ENCODE measurements around the gene NT5M. TPM values are rescaled to one million over a fixed set of nuclear protein-coding genes. Genes with fewer than 3 reads are reported as not detected.
"Not testable (repeated sequence)": the region's sequence is repeated elsewhere in the genome, so short reads cannot be mapped to it uniquely, and the experiment has no call there.

NT5M gene
- 2.9 TPM for polyA plus RNA-seq (2013, experiment 1 of 2; ENCODE audit: insufficient read length)
- 1.8 TPM for polyA plus RNA-seq (2013, experiment 2 of 2; ENCODE audit: insufficient read length)

DNA sequence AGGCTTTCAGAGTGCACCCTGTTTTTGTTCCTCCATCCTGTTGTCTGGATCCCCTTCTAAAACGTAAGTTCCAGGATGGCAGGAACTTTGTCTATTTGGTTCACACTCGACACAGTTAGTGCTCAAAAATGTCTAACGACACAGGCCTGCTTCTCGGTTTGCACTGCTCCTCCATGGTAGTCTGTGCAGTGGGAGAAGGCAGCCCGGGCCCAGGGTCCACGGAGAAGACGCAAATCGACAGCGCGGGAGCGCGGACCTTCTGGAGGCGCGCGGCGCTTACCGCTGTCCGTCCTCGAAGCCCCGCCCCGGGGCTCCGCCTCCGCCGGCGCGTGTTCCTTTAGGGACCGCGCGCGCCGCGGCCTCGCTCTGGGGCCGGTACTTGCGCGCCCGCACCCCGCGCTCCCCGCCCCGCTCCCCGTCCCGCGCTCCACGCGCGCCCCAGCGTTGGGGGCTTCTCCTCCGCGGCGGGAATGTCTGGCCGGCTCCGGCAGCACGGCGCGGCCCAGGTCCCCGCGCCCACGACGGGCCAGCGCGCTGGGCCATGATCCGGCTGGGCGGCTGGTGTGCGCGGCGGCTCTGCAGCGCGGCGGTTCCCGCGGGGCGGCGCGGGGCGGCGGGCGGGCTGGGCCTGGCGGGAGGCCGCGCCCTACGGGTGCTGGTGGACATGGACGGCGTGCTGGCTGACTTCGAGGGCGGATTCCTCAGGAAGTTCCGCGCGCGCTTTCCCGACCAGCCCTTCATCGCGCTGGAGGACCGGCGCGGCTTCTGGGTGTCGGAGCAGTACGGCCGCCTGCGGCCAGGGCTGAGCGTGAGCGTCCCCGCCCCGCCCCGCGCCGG is at the start of gene NT5M:
TSS of gene NT5M (plus strand) at position 364 of the 837 bp plus-strand sequence. CDS start at position 542, 178 bp downstream.
- peak; percentile 73 for DNase-seq

DNA sequence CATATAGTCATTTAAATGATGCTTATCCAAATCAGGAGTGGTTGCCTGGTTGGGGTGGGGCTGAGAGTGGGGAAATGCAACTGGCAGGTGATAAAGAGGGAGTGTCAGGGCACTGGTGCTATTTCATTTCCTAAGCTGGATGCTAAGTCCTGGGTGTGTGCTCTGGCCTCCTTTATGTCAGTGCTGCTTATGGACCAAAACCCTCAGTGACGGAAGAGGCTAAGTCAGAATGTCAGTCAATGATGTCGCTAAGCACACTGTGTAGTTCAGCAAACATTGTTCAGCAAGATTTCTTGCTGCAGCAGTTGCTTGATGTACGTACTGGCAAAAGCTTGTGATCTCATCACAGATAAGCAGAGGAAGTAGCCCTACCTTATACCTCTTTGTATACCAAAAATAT is 49.8 kb upstream of the NT5M start:
- no peak for DNase-seq

DNA sequence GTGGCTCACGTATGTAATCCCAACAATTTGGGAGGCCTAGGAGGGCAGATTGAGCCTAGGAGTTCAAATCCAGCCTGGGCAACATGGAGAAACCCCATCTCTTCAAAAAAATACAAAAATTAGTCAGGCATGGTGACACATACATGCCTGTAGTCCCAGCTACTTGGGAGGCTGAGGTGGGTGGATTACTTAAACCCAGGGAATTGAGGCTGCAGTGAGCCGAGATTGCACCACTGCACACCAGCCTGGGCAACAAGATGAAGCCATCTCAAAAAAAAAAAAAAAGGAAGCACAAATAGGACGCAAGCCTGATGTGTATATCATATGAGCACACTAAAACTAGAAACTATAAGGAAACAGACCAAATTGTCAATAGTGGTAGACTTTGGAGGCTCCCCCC is 49.1 kb upstream of the NT5M start:
- no peak for DNase-seq

DNA sequence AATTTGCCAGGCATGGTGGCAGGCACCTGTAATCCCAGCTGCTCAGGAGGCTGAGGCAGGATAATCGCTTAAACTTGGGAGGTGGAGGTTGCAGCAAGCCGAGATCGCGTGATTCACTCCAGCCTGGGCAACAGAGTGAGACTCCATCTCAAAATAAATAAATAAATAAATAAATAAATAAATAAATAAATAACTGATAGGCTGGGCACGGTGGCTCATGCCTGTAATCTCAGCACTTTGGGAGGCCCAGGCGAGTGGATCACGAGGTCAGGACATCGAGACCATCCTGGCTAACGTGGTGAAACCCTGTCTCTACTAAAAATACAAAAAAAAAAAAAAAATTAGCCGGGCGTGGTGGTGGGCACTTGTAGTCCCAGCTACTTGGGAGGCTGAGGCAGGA is 47.5 kb upstream of the NT5M start:
- DNase-seq = not testable (repeated sequence)

DNA sequence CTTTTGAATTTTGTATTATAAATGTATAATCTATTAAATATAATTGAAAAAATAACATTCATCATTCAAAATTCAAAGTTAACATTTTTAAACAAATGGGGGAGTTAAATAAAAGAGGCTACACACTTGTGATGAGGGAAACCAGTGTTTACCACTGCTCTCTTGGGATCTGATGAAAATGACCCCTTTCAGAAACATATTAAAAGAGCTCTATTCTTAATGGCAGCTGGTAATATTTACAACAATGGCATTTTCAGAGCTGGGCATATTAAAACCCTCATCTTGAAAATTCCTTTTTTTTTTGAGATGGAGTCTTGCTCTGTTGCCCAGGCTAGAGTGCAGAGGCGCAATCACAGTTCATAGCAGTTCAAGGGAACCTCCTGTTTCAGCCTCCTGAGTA is 46.9 kb upstream of the NT5M start:
- DNase-seq = no peak

DNA sequence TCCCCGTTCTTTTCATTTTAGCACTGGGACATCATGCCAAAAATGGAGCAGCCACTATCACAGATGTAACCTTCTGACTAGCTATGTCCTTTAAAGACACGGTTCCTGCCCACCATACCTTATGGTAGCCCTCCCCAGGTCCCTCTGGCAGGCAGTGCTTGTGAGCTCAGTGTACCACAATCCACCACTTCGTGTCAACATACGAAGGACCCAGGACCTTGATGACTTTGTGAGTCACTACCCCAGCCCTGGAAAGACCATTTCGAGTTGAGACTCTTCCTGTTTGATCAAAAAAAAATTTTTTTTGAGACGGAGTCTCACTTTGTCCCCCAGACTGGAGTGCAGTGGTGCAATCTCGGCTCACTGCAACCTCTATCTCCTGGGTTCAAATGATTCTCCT is 45.2 kb upstream of the NT5M start:
- no peak for DNase-seq

DNA sequence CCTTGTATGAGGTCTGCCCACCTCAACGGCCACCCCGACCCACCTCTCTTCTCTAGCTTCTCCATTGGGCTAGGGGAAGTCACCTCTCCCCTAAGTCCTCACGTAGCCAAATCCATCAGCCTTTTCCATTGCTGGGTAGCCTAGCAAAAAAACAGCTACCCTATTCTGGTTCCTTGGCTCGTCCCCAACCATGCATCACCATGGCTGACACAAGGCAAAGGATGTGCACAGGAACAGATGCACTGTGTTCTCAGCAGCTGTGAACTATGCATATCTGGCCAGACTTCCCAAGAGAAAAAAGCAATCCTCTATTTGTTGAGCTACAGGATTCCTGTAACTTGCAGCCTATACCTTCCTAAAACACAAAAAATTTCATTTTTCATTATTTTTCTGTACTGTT is 44.2 kb upstream of the NT5M start:
- no peak for DNase-seq

DNA sequence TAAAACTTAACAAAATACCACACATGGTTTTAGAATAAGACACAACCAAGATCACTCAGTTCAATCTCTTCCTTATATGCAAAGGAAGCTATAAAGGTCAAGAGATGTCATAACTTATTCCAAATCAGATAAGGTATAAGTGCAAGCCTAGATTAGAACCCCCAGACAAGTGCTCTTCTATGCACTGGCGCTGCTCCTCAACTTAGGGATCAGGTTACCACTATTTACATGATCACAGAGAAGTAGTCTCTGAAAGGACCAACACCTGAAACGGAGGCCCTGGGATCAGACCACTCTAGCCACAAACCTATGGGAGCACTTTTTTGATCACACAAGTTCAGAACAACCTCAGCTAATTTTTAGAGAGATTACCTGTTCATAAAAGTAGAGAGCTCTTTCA is 38.7 kb upstream of the NT5M start:
- no peak for DNase-seq

DNA sequence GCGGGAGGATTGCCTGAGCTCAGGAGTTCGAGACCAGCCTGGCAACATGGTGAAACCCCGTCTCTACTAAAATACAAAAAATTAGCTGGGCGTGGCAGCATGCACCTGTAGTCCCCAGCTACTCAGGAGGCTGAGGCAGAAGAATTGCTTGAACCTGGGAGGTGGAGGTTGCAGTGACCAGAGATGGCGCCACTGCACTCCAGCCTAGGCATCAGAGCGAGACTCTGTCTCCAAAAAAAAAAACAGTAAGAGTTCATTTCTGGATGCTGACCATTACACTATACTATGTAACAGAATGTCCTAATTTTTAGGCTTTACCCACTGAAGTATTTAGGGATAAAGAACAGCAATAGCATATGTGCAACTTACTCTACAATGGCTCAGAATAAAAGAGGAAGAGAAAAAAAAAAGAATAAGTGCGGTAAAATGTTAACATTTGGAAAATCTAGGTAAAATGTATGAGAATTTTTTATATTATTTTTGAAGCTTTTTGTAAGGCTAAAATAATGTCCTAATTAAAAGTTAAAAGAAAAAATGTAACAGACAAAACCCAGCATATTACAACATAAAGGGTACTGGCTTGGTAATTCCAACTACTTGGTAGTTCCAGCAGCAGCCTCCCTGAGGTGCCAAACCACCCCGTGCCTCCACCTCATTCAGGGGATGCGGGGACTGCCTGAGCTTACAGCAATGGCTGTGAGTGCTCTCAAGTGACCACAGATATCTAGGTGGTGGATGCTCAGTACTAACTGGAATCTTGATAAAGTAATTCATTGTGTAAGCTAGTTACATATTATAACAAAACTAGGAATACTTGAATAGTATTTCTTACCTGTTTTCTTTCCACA is 33.0 kb upstream of the NT5M start:
- peak; percentile 6 for DNase-seq

DNA sequence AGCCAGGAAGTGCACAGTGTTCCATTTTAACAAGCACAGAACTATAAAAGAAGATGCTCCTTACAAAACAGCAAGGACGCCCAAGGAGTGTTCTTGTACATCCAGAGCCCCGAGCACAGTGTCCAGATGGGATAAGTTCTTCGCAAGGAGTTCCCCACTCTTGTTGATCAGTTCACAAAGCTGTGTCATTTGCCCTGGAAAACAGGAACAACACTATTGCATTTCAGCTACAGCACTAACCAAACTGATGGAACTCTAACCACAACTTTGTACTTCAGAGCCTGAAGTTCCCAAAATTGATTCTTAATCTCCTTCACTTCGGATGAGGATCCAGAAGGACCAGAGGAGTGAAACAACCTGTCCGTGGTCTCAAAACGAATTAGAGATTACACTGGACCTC is 27.2 kb upstream of the NT5M start:
- no peak for DNase-seq

DNA sequence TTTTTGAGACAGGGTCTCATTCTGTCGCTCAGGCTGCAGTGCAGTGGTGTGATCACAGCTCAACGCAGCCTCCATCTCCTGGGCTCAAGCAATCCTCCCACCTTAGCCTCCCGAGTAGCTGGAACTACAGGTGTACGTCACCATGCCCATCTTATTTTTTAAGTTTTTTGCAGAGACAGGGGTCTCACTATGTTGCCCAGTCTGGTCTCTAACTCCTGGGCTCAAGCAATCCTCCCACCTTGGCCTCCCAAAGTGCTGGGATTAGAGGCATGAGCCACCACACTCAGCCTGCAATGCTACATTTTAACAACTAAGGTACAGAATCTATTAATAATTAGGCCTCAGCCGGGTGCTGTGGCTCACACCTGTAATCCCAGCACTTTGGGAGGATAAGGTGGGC is 25.7 kb upstream of the NT5M start:
- DNase-seq = not testable (repeated sequence)

DNA sequence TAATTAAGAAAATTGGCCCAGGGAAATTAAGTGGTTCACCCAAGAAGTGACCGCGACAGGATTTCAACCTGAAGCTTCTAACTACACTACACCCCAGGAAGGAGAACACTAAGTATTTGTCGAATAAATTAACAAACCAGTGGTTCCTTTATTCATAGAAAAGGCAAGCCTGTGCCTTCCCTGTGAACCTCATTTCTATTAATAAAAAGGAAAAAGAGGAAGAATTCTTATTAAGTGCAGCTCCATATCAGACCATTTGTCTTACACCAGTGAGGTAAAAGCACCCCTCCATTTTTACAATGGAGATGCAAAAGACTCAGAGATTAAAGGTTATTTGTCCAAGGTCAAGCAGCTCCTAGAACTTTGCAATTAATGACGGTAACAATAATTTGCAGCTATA is 23.9 kb upstream of the NT5M start:
- no peak for DNase-seq

DNA sequence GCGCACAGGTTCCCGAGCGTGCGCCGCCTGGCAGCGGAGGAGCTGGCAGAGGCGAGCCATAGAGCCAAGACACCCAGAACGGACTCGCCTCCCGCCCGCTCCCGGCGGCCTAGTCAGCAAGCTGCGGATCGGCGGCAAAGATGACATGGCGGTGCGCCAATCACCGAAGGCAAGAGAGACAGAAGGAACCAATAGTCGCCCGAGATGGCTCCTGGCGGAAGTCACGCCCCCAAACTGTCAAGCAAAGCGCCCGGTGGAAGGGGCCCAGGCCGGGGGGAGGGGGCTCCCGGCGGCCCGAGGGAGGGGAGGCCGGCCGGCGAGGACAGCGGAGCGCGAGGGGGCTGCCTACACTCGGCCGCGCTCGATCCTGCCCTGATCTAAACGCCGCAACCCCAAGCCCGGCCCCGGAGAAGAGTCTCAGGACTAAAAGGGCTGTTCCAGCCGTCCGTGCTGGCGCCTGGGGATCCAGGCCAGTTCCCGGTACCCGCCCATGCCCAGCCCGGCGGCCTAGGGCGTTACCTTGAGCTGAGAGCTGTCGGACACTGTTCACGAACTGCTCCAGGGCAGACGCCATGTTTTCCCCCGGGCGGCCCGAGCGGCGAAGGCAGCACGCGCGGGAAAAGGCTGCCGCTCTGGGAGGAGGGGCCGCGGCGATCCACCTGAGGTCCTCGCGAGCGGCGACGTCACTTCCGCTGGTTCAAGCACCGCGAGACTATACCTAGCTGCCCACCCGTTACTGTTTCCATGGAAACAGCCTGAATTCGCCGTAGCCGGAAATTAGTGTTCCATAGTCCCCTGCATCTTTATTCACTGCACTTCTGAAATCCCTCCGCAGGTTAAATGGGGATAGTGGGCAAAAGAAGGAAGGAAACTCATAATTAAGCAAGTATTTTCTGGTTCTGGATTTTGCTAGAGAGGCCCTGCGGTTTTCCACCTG is 22.3 kb upstream of the NT5M start, which contains the start of gene COPS3:
TSS of gene COPS3 (minus strand) at position 634 of the 937 bp plus-strand sequence. CDS start at position 574, 60 bp downstream.
- peak; percentile 98 for DNase-seq

DNA sequence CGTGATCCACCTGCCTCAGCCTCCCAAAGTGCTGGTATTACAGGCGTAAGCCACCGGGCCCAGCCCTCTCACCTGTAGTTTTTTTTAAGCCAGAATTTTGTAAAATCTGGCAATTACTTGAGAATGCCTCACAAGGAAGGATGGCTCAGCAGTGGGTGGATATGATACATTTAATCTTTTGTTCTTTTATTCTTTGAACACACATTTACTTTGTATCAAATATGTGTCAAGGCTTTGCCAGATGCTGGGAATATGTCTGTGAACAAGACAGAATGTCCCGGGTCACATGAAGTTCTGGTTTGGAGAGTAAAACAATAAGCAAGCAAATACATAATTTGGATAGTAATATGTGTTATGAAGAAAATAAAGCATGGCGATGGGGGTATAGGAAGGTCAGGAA is 17.2 kb upstream of the NT5M start:
- no peak for DNase-seq

DNA sequence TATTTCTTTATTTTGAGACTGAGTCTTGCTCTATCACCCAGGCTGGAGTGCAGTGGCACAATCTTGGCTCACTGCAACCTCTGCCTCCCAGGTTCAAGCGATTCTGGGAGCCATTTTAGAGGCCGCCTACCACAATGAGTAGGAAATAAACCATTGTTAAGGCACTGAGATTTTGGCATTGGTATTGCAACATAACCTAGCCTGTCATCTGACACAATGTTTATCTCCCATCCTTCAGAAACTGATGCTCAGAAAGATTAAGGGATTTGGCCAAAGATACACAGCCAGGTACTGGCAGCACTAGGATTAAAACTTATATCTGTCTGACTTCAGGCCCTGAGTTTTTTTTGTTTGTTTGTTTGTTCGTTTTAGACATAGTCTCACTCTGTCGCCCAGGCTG is 14.1 kb upstream of the NT5M start:
- no peak for DNase-seq

DNA sequence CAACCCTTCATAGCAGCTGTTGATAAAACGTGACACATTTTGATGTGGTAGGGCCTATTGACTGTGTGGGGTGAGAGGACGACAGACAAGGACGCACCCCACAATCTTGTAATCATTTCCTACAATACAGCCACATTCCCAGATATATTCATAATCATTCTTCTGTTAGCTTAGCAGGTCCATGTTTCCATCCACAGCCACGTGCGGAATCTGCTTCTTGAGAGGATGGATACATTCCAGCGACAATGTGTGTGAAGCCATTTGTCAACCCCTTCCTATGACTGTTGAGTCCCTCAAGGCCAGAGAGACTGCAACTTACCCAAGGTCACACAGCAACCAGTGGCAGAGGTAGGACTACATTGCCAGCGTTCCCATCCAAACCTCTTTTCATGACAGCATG is 13.5 kb upstream of the NT5M start:
- no peak for DNase-seq

DNA sequence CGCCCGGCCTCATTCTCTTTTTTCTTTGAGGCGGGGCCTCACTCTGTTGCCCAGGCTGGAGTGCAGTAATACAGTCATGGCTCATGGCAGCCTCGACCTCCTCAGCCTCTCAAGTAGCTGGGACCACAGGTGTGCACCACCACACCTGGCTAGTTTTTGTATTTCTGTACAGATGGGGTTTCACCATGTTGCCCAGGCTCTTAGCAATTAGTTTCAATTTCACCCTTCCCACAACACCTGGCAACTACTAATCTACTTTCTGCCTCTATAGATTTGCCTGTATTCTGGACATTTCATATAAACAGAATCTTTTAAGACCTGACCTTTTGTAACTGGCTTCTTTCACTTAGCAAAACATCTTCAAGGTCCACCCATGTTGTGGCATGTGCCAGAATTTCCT is 8.0 kb upstream of the NT5M start:
- DNase-seq = no peak

DNA sequence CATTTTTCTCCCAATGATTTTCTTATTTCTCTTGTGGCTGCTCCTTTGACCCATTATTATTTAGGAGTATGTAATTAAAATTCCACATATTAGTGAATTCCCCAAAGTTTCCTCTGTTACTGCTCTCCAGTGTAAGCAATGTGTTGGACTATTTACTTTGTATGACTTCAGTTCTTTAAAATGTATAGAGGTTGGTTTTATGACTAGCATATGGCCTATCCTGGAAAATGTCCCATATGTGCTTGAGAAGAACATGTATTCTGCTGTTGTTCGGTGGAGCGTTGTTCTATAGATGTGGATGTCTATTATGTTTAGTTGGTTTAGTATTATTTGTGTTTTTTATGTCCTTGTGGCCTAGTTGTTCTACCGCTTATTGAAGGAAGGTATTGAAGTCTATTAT is 6.0 kb upstream of the NT5M start:
- DNase-seq = peak; percentile 82

DNA sequence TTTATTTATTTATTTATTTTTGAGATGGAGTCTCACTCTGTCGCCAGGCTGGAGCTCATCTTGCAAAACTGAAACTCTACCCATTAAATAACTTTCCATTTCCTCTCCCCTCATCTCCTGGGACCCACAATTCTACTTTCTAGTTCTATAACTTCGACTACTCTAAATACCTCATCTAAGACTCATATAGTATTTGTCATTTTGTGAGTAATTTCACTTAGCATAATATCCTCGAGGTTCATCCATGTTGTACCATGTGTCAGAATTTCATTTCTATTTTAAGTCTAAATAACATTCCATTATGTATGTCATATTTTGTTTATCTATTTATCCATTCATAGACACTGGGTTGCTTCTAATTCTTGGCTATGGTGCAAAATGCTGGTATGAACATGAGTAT is 5.1 kb upstream of the NT5M start:
- peak; percentile 91 for DNase-seq

DNA sequence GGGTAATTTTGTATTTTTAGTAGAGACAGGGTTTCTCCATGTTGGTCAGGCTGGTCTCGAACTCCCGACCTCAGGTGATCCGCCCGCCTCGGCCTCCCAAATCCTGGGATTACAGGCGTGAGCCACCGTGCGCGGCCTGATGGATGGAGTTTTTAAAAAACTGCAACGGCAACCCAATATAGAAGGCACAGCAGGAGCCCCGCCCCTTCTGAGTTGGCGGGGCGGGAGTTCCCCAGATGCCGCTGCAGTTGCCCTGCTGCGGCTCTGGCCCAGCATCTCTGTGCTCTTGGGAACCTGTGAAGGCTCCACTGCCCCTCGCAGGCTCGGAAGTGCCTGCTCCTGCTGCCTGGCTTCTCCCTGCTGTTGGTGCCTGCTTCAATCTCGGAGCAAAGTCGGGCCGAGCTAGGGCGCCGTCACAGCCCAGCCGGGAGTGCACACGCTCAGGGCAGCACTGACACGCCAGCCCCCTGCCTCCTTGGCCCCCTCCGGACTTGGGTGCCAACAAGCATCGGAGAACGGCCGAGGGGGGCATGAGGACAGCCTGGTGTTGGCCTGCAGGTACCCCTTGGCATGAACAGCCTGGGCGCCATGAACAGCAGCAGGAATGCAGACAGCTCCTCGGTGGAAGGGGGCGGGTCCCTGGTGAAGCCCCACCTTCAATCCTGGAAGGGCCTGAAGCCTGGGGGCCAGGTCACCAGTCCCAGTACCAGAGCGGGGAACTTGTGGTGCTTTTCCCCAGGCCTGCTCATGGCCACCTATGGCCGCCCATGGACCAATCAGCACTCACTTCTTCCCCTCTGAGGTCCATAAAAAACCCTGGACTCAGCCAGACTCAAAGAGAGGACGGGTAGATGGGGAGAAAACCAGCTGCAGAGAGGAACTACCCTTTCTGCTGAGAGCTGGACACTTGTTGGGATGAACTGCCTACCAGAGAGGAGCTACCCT is 2.3 kb upstream of the NT5M start:
- DNase-seq = peak; percentile 56

DNA sequence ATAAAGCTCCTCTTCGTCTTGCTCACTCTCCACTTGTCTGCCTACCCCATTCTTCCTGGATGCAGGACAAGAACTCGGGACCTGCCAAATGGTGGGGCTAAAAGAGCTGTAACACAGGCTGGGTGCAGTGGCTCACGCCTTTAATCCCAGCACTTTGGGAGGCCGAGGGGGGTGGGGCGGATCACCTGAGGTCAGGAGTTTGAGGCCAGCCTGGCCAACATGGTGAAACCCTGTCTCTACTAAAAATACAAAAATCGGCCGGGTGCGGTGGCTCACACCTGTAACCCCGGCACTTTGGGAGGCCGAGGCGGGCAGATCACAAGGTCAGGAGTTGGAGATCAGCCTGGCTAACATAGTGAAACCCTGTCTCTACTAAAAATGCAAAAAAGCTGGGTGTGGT is 1.5 kb upstream of the NT5M start:
- DNase-seq = not testable (repeated sequence)
